GM12878 (cell line): ENCODE measurements around the gene MIEF1. TPM values are rescaled to one million over a fixed set of nuclear protein-coding genes. Genes with fewer than 3 reads are reported as not detected.

Experiments used
- CHD4 ChIP-seq: fragments of 200-600 bp; sonication (generic); IDR thresholded peaks from 2 replicates; pipeline ENCODE4 v1.6.1; 2016; ENCODE audit warnings: mild to moderate bottlenecking
- EED ChIP-seq: sonication (generic); IDR thresholded peaks from 2 replicates; pipeline ENCODE4 v1.6.1; 2016; ENCODE audit warnings: antibody characterized with exemption, low read depth
- EGR1 ChIP-seq, 2 experiments: IDR thresholded peaks; 1 replicate in 1 of 2; 2 replicates in 1 of 2; pipeline ENCODE4 v1.6.1; 2011 to 2012; ENCODE audit warnings: low read depth in 2 of 2, low read length in 2 of 2, borderline replicate concordance in 1 of 2, mild to moderate bottlenecking in 1 of 2, moderate library complexity in 1 of 2
- EP300 ChIP-seq, 2 experiments: fragments of 150-350 bp in 1 of 2; IDR thresholded peaks; 2 replicates each; pipeline ENCODE4 v1.6.1; 2011 to 2012; ENCODE audit warnings: low read depth in 2 of 2, low read length in 2 of 2, borderline replicate concordance in 1 of 2, improper control_type of control experiment in 1 of 2, inconsistent platforms in 1 of 2; ENCODE audit not compliant: control insufficient read depth in 1 of 2
- FOS ChIP-seq: IDR thresholded peaks from 3 replicates; pipeline ENCODE4 v1.6.1; 2011; ENCODE audit warnings: borderline replicate concordance; ENCODE audit not compliant: insufficient read length; ENCODE audit errors: extremely low read depth
- GATAD2B ChIP-seq: fragments of 450-650 bp; conservative IDR thresholded peaks from 2 replicates; pipeline ENCODE4 v1.6.1; 2017; ENCODE audit warnings: low read depth, mild to moderate bottlenecking, moderate library complexity
- IRF4 ChIP-seq: IDR thresholded peaks from 2 replicates; pipeline ENCODE4 v1.6.1; 2011; ENCODE audit warnings: low read depth, low read length
- KAT2A ChIP-seq: conservative IDR thresholded peaks from 2 replicates; pipeline ENCODE4 v1.6.1; 2011; ENCODE audit warnings: low read depth, low read length; ENCODE audit not compliant: control insufficient read depth
- MEF2B ChIP-seq: fragments of 450-650 bp; IDR thresholded peaks from 2 replicates; pipeline ENCODE4 v1.6.1; 2018; ENCODE audit warnings: mild to moderate bottlenecking, moderate library complexity; ENCODE audit not compliant: partially characterized antibody, poor library complexity, severe bottlenecking
- MYB ChIP-seq: fragments of 150-350 bp; IDR thresholded peaks from 2 replicates; pipeline ENCODE4 v1.6.1; 2014; ENCODE audit warnings: mild to moderate bottlenecking, low read depth, low read length, borderline replicate concordance
- MYC ChIP-seq: IDR thresholded peaks from 2 replicates; pipeline ENCODE4 v1.6.1; 2011; ENCODE audit warnings: mild to moderate bottlenecking, low read length, moderate library complexity, inconsistent platforms; ENCODE audit not compliant: insufficient read depth, insufficient replicate concordance, insufficient read length, severe bottlenecking
- PAX5 ChIP-seq: IDR thresholded peaks from 2 replicates; pipeline ENCODE4 v1.6.1; 2011; ENCODE audit warnings: low read depth, low read length, borderline replicate concordance
- POLR2AphosphoS2 ChIP-seq: IDR thresholded peaks from 2 replicates; pipeline ENCODE4 v1.6.1; 2011; ENCODE audit warnings: low read depth, mild to moderate bottlenecking, low read length, improper control_type of control experiment, moderate library complexity
- POU2F2 ChIP-seq: IDR thresholded peaks from 3 replicates; pipeline ENCODE4 v1.6.1; 2011; ENCODE audit warnings: low read depth, mild to moderate bottlenecking, low read length, borderline replicate concordance
- RAD21 ChIP-seq: IDR thresholded peaks from 2 replicates; pipeline ENCODE4 v1.6.1; 2011; ENCODE audit warnings: mild to moderate bottlenecking, low read depth, low read length, moderate library complexity; ENCODE audit not compliant: insufficient read depth
- SP1 ChIP-seq: IDR thresholded peaks from one replicate; pipeline ENCODE4 v1.6.1; 2011; ENCODE audit warnings: low read depth, low read length
- SUZ12 ChIP-seq: fragments of 200-600 bp; sonication (generic); IDR thresholded peaks from one replicate; pipeline ENCODE4 v1.6.1; 2018; ENCODE audit warnings: antibody characterized with exemption, mild to moderate bottlenecking; ENCODE audit not compliant: unreplicated experiment
- WRNIP1 ChIP-seq: IDR thresholded peaks from 2 replicates; pipeline ENCODE4 v1.6.1; 2011; ENCODE audit warnings: low read depth, low read length, improper control_type of control experiment, borderline replicate concordance
- polyA plus RNA-seq, 11 experiments: library from polyadenylated mRNA; depleted of rRNA in 4 of 11; unstranded in 6 of 11; stranded (reverse) in 5 of 11; fragments of >200 nt; fragmentation: Nextera tagmentation in 4 of 11; fragmentation: Illumina TruSeq in 1 of 11; extraction: Ambion mirVana in 4 of 11; extraction: Trizol in 1 of 11; gene quantifications; 1 replicate in 1 of 11; 2 replicates in 10 of 11; pipeline versions ENCODE4 v1.2.1 to v1.2.3, GENCODE V29; 2011 to 2016; ENCODE audit warnings: inconsistent platforms in 2 of 11, missing spikeins in 2 of 11, low read depth in 1 of 11
- total RNA-seq, 4 experiments: library from RNA; depleted of rRNA in 3 of 4; stranded (reverse); fragments of >200 nt in 3 of 4; fragmentation: Illumina TruSeq in 1 of 4; extraction: Trizol in 1 of 4; gene quantifications; 2 replicates each; pipeline versions ENCODE4 v1.2.1 to v1.2.3, GENCODE V29; 2013 to 2021
- TF ChIP-seq, protein P1 (sequence below): fragments of 450-650 bp; IDR thresholded peaks from 2 replicates; pipeline ENCODE4 v1.6.1; 2016; ENCODE audit warnings: mild to moderate bottlenecking, moderate library complexity, borderline replicate concordance
- TF ChIP-seq, protein P2 (sequence below): IDR thresholded peaks from 2 replicates; pipeline ENCODE4 v1.6.1; 2012; ENCODE audit warnings: low read depth, low read length, improper control_type of control experiment

The MIEF1 gene
- total and polyA plus RNA-seq, 10 of the 15 experiments (the other 5 are each of a cell fraction or from before 2014, with no cell fraction given): 12.4 to 52.3 (median 29.3) TPM

DNA sequence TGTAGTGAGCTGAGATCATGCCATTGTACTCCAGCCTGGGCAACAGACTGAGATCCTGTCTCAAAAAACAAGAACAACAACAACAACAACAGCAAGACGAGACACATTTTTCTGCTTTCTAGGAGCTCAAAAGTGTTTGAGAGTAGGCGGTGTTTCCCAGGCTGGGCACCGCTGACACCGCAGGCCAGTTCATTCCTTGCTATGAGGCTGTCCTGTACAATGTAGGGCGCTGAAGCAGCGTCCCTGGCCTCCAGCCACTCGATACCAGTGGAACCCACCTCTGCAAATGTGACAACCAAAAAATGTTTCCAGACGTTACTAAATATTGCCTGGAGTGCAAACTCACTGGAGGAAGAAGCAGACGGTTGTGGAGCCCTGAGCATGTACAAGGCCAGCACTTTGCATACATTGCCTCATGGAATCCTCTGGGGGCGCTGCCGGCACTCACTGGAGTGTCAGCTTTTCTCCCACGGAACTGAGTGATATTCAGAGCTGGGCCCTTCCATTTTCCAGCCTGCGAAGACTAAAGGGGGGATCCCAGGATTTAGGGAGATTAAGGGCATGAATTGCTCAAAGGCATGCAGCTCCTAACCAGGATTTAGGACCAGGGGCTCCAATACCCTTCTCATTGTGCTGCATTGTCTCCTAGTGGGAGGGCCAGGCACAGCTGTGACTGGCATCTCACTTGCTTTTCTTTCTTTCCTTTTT lies 5.8 kb upstream of the MIEF1 start (continued):
- TF ChIP-seq EED: no peak
- TF ChIP-seq SP1: no peak
- no peak for TF ChIP-seq SUZ12
- no peak for TF ChIP-seq POLR2AphosphoS2
- TF ChIP-seq RAD21: peak; percentile 42
- TF ChIP-seq IRF4: no peak
- no peak for TF ChIP-seq MEF2B
- TF ChIP-seq EGR1 (IDR thresholded peaks at IDR 0.05; ENCODE audit: borderline replicate concordance in 1 of 2, low read depth in 2 of 2, low read length in 2 of 2): no peak
- TF ChIP-seq KAT2A: no peak
- no peak for TF ChIP-seq PAX5
- TF ChIP-seq, protein P1, sequence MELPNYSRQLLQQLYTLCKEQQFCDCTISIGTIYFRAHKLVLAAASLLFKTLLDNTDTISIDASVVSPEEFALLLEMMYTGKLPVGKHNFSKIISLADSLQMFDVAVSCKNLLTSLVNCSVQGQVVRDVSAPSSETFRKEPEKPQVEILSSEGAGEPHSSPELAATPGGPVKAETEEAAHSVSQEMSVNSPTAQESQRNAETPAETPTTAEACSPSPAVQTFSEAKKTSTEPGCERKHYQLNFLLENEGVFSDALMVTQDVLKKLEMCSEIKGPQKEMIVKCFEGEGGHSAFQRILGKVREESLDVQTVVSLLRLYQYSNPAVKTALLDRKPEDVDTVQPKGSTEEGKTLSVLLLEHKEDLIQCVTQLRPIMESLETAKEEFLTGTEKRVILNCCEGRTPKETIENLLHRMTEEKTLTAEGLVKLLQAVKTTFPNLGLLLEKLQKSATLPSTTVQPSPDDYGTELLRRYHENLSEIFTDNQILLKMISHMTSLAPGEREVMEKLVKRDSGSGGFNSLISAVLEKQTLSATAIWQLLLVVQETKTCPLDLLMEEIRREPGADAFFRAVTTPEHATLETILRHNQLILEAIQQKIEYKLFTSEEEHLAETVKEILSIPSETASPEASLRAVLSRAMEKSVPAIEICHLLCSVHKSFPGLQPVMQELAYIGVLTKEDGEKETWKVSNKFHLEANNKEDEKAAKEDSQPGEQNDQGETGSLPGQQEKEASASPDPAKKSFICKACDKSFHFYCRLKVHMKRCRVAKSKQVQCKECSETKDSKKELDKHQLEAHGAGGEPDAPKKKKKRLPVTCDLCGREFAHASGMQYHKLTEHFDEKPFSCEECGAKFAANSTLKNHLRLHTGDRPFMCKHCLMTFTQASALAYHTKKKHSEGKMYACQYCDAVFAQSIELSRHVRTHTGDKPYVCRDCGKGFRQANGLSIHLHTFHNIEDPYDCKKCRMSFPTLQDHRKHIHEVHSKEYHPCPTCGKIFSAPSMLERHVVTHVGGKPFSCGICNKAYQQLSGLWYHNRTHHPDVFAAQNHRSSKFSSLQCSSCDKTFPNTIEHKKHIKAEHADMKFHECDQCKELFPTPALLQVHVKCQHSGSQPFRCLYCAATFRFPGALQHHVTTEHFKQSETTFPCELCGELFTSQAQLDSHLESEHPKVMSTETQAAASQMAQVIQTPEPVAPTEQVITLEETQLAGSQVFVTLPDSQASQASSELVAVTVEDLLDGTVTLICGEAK: no peak
- peak; percentile 96; the same call in 2 of the 3 replicates for TF ChIP-seq POU2F2
- no peak for TF ChIP-seq FOS
- no peak for TF ChIP-seq WRNIP1
- TF ChIP-seq GATAD2B: no peak
- no peak for TF ChIP-seq MYB
- no peak for TF ChIP-seq EP300 (IDR thresholded peaks at IDR 0.05; ENCODE audit: borderline replicate concordance in 1 of 2, control insufficient read depth in 1 of 2, low read depth in 2 of 2, low read length in 2 of 2)
- no peak for TF ChIP-seq MYC
- no peak for TF ChIP-seq CHD4
- TF ChIP-seq, protein P2, sequence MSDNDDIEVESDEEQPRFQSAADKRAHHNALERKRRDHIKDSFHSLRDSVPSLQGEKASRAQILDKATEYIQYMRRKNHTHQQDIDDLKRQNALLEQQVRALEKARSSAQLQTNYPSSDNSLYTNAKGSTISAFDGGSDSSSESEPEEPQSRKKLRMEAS: no peak
